Activated naive CD8-positive, alpha-beta T cell treated with anti-CD3 and anti-CD28 coated beads for 36 hours (primary cell): ENCODE data around the gene ANXA6. TPM values are rescaled to one million over a fixed set of nuclear protein-coding genes. Genes with fewer than 3 reads are reported as not detected.

ENCODE experiments used
- DNase-seq: peaks from one replicate; pipeline ENCODE4 v3.0.0; 2021
- H3K27ac Mint-ChIP-seq: one replicate; pipeline ENCODE4 v1.8.0; 2022; ENCODE audit warnings: mild to moderate bottlenecking, moderate library complexity, mixed read lengths
- H3K27me3 Mint-ChIP-seq: one replicate; pipeline ENCODE4 v1.8.0; 2022; ENCODE audit warnings: mild to moderate bottlenecking, mixed read lengths
- H3K36me3 Mint-ChIP-seq: one replicate; pipeline ENCODE4 v1.8.0; 2021; ENCODE audit warnings: mild to moderate bottlenecking, mixed read lengths
- H3K4me1 Mint-ChIP-seq: one replicate; pipeline ENCODE4 v1.8.0; 2021; ENCODE audit warnings: mixed read lengths
- H3K4me3 Mint-ChIP-seq: one replicate; pipeline ENCODE4 v1.8.0; 2022; ENCODE audit warnings: mild to moderate bottlenecking, moderate library complexity, mixed read lengths
- H3K9me3 Mint-ChIP-seq: one replicate; pipeline ENCODE4 v1.8.0; 2022; ENCODE audit warnings: mixed read lengths
- total RNA-seq, 2 experiments: library from RNA; stranded (reverse); gene quantifications; one replicate each; pipeline ENCODE4 v1.2.3, GENCODE V29; 2021

The ANXA6 gene
- total RNA-seq, 2 experiments from 2014 or later: 407 to 417 TPM

DNA sequence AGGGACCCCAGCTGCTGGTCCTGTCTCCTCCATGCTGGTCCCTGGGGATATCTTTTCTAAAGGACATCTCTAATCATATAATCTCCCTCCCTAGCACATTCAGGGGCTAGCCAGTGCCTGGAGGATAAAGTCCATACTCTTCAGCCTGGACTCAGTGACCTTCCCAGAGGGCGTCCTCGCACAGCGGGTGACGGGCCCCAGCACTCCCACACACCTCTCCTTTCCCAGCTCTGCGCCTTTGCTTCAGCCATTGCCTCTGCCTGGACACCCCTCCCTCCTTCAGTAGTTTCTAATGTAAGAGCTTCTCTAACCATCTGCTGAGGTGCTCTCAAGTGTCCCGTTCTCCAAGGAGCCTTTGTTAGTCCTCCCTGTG lies 61.6 kb downstream of the ANXA6 start:
- H3K9me3 Mint-ChIP-seq: no peaks in the 10 kb centered on the region

GRCh38 chr5:151095341-151096000 lies 62.1 kb downstream of the ANXA6 start:
- no peak for DNase-seq
- Mint-ChIP-seq H3K36me3 (peaks cover 30% of the 10 kb centered on the region), H3K4me3 (no peak overlapping the region), H3K27me3 (no peaks in the 10 kb centered on the region), H3K27ac (peak overlapping the region; percentile 94), H3K9me3 (no peaks in the 10 kb centered on the region), H3K4me1 (peaks cover 83% of the 10 kb centered on the region)

More for the DNA sequence above, 61.6 kb downstream of the ANXA6 start:
- no peak overlapping the region for H3K4me3 Mint-ChIP-seq
- no peaks in the 10 kb centered on the region for H3K27me3 Mint-ChIP-seq
- DNase-seq: no peak
- peak overlapping the region; percentile 94 for H3K27ac Mint-ChIP-seq
- H3K36me3 Mint-ChIP-seq: peaks cover 33% of the 10 kb centered on the region
- H3K4me1 Mint-ChIP-seq: peaks cover 89% of the 10 kb centered on the region

- peak overlapping the region; percentile 61 for H3K4me3 Mint-ChIP-seq
- peaks cover 24% of the 10 kb centered on the region for H3K36me3 Mint-ChIP-seq
- no peak for DNase-seq
- no peaks in the 10 kb centered on the region for H3K27me3 Mint-ChIP-seq
- no peaks in the 10 kb centered on the region for H3K9me3 Mint-ChIP-seq
- H3K4me1 Mint-ChIP-seq: peaks cover 78% of the 10 kb centered on the region
- peak overlapping the region; percentile 94 for H3K27ac Mint-ChIP-seq
Measured at GRCh38 chr5:151094852-151095245, 62.7 kb downstream of the ANXA6 start.

DNA sequence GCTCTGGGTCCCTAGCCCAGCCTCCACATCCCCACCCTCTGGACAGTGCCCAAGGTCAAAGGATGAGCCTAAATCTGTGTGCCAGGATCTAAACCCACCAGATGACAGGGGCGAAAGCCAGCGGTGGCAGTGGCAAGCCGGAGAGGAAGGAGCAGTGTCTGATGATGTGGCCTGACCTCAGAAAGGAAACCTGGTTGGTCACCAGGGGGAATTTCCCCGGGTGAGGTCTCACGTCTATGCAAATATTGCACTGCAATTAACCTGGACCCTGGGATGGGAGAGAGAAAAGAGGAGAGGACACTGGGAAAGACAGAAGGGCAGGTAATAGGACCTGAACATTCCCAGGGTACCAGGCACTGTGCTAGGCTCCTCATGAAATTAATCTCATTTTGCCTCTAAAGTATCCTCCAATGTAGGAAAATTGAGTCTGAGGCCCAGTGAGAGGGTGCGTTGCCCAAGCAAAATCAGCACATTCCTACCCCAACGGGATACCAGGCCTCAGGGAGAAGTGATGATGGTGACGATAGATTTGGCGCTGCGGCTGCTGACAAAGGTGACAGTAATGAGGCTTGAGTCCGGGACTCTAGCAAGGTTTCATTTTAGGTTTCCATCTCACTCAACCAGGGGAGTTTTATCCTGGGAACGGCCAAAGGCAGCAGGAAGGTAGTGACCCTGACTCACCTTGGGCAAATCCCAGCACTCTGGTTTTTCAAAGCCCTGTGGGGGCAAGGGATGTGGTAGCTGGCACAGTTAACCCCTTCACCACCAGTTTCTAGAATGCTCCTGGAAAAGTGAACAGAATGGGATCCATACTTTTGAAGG lies 63.3 kb downstream of the ANXA6 start:
- Mint-ChIP-seq H3K36me3 (peaks cover 18% of the 10 kb centered on the region), H3K27ac (peak overlapping the region; percentile 94), H3K27me3 (no peaks in the 10 kb centered on the region), H3K9me3 (no peaks in the 10 kb centered on the region), H3K4me3 (peak overlapping the region; percentile 61), H3K4me1 (peaks cover 72% of the 10 kb centered on the region)
- DNase-seq: peak; percentile 74

- Mint-ChIP-seq H3K27me3 (no peaks in the 10 kb centered on the region), H3K9me3 (no peaks in the 10 kb centered on the region), H3K36me3 (peaks cover 13% of the 10 kb centered on the region), H3K27ac (peak overlapping the region; percentile 94), H3K4me3 (peak overlapping the region; percentile 61), H3K4me1 (peaks cover 67% of the 10 kb centered on the region)
- DNase-seq: no peak
Measured at GRCh38 chr5:151093476-151093889, 64.1 kb downstream of the ANXA6 start.

DNA sequence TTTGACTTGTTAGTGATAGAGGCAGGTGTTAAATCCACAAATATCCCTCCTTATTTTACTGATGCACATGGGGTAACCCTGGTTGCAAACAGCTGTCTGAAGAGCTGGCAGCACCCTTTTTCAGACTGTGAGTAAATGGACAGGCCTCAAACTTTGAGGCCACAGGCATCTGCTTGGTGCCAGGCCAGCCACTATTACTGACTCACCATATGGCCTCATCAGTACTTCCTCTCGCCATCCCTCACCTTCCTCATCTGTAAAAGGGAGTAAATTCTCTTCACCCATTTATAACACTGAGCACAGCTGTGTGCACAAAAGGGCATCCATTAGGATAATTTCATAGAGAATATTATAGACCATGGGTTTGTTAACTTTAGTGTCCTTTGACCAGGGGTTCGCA lies 64.8 kb downstream of the ANXA6 start:
- H3K27me3 Mint-ChIP-seq: no peaks in the 10 kb centered on the region
- H3K4me3 Mint-ChIP-seq: no peak overlapping the region
- no peak overlapping the region for H3K27ac Mint-ChIP-seq
- peaks cover 13% of the 10 kb centered on the region for H3K36me3 Mint-ChIP-seq
- no peaks in the 10 kb centered on the region for H3K9me3 Mint-ChIP-seq
- DNase-seq: no peak
- H3K4me1 Mint-ChIP-seq: peaks cover 61% of the 10 kb centered on the region

- no peak for DNase-seq
- no peak overlapping the region for H3K4me3 Mint-ChIP-seq
- peaks cover 56% of the 10 kb centered on the region for H3K4me1 Mint-ChIP-seq
- H3K9me3 Mint-ChIP-seq: no peaks in the 10 kb centered on the region
- peaks cover 5% of the 10 kb centered on the region for H3K36me3 Mint-ChIP-seq
- no peaks in the 10 kb centered on the region for H3K27me3 Mint-ChIP-seq
- no peak overlapping the region for H3K27ac Mint-ChIP-seq
Measured at GRCh38 chr5:151089726-151090125, 67.9 kb downstream of the ANXA6 start.

GRCh38 chr5:151088986-151089385 lies 68.6 kb downstream of the ANXA6 start:
- H3K4me1 Mint-ChIP-seq: peaks cover 55% of the 10 kb centered on the region
- no peaks in the 10 kb centered on the region for H3K27me3 Mint-ChIP-seq
- H3K9me3 Mint-ChIP-seq: no peaks in the 10 kb centered on the region
- DNase-seq: no peak
- peaks cover 4% of the 10 kb centered on the region for H3K36me3 Mint-ChIP-seq
- H3K4me3 Mint-ChIP-seq: no peak overlapping the region
- no peak overlapping the region for H3K27ac Mint-ChIP-seq

DNA sequence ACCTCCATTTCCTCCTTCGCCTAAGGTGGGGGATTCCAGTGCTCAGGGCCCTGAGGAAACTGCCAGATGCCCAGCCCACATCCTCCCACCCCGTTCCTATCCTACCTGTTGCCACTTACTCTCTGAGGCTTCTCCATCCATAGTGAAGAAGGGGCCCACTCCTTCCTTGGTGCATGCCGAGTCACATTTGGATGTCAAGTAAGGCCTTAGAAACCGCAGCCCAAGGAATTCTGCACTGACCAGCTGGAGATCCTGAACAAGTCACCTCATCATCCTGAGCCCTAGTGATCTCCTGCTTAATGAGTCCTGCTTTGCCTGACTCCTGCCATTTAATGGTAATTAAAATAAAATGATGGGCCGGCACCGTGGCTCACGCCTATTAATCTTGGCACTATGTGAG lies 70.1 kb downstream of the ANXA6 start:
- Mint-ChIP-seq H3K9me3 (no peaks in the 10 kb centered on the region), H3K27me3 (no peaks in the 10 kb centered on the region), H3K4me1 (peaks cover 55% of the 10 kb centered on the region), H3K4me3 (no peak overlapping the region), H3K27ac (peak overlapping the region; percentile 59), H3K36me3 (peaks cover 7% of the 10 kb centered on the region)
- DNase-seq: no peak

GRCh38 chr5:151086905-151087360 lies 70.6 kb downstream of the ANXA6 start:
- Mint-ChIP-seq H3K9me3 (no peaks in the 10 kb centered on the region), H3K27ac (peak overlapping the region; percentile 59), H3K4me1 (peaks cover 59% of the 10 kb centered on the region), H3K4me3 (peak overlapping the region; percentile 73), H3K36me3 (peaks cover 8% of the 10 kb centered on the region), H3K27me3 (no peaks in the 10 kb centered on the region)
- DNase-seq: peak; percentile 77

DNA sequence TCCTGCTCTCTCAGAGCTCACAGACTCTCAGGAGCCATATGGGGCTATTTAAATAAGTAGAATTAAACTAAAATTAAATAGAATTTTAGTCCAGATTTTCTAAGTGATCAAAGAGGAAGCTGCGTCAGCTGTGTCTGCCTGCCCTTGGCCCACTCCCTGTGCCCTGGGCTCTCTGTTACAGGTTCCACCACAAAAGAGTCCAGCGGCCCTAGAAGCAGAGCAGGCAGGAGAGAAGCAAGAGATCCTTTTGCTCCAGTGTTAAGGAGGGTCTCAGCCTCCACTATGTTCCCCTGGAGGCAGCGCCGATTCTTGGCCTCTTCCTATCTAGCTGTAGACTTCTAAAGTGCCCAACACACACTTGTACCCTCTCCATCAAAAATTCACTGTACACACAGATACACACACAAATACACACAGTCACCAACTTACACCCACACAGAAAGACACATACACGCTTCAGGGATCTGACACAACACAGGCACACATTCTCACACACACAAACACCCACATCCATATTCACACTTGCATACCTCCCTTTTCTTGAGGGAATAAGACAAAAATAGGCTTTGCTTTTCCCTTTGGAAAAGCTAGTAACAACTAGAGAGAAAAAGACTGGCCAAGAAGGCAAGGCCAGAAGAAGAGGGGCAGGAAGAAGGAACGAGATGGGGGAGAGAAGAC lies 71.2 kb downstream of the ANXA6 start:
- Mint-ChIP-seq H3K27ac (peak overlapping the region; percentile 59), H3K27me3 (no peaks in the 10 kb centered on the region), H3K36me3 (peaks cover 8% of the 10 kb centered on the region), H3K4me1 (peaks cover 55% of the 10 kb centered on the region), H3K9me3 (no peaks in the 10 kb centered on the region), H3K4me3 (peak overlapping the region; percentile 73)
- DNase-seq: no peak

GRCh38 chr5:151085517-151086041 lies 72.0 kb downstream of the ANXA6 start:
- H3K27ac Mint-ChIP-seq: peak overlapping the region; percentile 54

DNA sequence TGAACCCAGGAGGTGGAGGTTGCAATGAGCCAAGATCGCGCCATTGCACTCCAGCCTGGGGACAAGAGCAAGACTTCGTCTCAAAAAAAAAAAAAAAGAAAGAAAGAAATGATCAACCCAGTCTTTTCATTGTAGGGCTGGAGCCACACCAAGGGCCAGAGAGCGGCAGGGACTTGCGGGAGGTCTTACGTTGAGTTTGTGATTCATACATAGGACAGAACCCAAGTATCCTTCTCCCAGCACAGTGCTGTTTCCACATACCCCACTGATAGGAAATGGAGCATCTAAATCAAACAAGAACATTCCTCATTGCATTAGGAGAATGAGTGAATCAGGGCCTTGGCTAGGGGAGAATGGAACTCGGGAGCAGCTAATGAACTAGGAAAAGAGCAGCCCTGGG lies 73.2 kb downstream of the ANXA6 start:
- DNase-seq: no peak
- Mint-ChIP-seq H3K27ac (peak overlapping the region; percentile 54), H3K36me3 (peaks cover 17% of the 10 kb centered on the region), H3K4me3 (no peak overlapping the region), H3K9me3 (no peaks in the 10 kb centered on the region), H3K4me1 (peaks cover 57% of the 10 kb centered on the region), H3K27me3 (no peaks in the 10 kb centered on the region)

More at GRCh38 chr5:151085517-151086041, 72.0 kb downstream of the ANXA6 start:
- H3K36me3 Mint-ChIP-seq: peaks cover 8% of the 10 kb centered on the region
- DNase-seq: no peak
- no peaks in the 10 kb centered on the region for H3K9me3 Mint-ChIP-seq
- peak overlapping the region; percentile 73 for H3K4me3 Mint-ChIP-seq
- peaks cover 55% of the 10 kb centered on the region for H3K4me1 Mint-ChIP-seq
- H3K27me3 Mint-ChIP-seq: no peaks in the 10 kb centered on the region

GRCh38 chr5:151083081-151083676 lies 74.4 kb downstream of the ANXA6 start:
- peak overlapping the region; percentile 85 for H3K4me3 Mint-ChIP-seq
- no peaks in the 10 kb centered on the region for H3K27me3 Mint-ChIP-seq
- H3K9me3 Mint-ChIP-seq: no peaks in the 10 kb centered on the region
- peaks cover 64% of the 10 kb centered on the region for H3K4me1 Mint-ChIP-seq
- H3K36me3 Mint-ChIP-seq: peaks cover 24% of the 10 kb centered on the region
- H3K27ac Mint-ChIP-seq: peak overlapping the region; percentile 65
- peak; percentile 65 for DNase-seq
